Ovary (tissue), 9 donors: ENCODE results near the gene GAPT. TPM values are rescaled to one million over a fixed set of nuclear protein-coding genes. Genes with fewer than 3 reads are reported as not detected.

ENCODE experiments used
- DNase-seq, 5 donors: peaks; one replicate each; pipeline ENCODE4 v3.0.0-alpha.2; 2019 to 2020
- H3K27ac ChIP-seq, 2 donors: fragments of 200-600 bp; one replicate each; pipeline versions ENCODE4 v1.5.1 to v1.8.0; 2019 to 2022
- H3K27me3 ChIP-seq: fragments of 200-600 bp; one replicate; pipeline ENCODE4 v1.8.0; 2022
- H3K36me3 ChIP-seq: fragments of 200-600 bp; sonication (generic); one replicate; pipeline ENCODE4 v1.5.1; 2019
- H3K4me1 ChIP-seq: one replicate; pipeline ENCODE4 v1.8.1; 2013; ENCODE audit warnings: mild to moderate bottlenecking, moderate library complexity; ENCODE audit not compliant: insufficient read depth
- H3K4me3 ChIP-seq: fragments of 200-600 bp; sonication (generic); one replicate; pipeline ENCODE4 v1.5.1; 2017
- H3K9me3 ChIP-seq, 2 donors: fragments of 200-600 bp in 1 of 2; sonication (generic) in 1 of 2; one replicate each; pipeline versions ENCODE4 v1.5.1 to v1.8.1; 2013 to 2019; ENCODE audit warnings: mild to moderate bottlenecking in 1 of 2, moderate library complexity in 1 of 2
- EP300 ChIP-seq: sonication (generic); formaldehyde crosslinking; IDR thresholded peaks from one replicate; pipeline ENCODE4 v1.6.1; 2017; ENCODE audit warnings: antibody characterized with exemption
- POLR2A ChIP-seq: fragments of 450-650 bp; IDR thresholded peaks from one replicate; pipeline ENCODE4 v1.6.1; 2017; ENCODE audit warnings: antibody characterized with exemption, mild to moderate bottlenecking, moderate library complexity
- WGBS, 3 donors: extraction: QIAGEN DNeasy Blood & Tissue Kit in 1 of 3; methylation state at CpG; one replicate each; pipeline versions ENCODE4 v1.1.5 to v1.1.7; 2013 to 2017; 5-methylcytosine and 5-hydroxymethylcytosine counted together
- intact Hi-C, 4 donors: fragments of 100-400 bp; cut with DNase I; formaldehyde crosslinking; loops; one replicate each; pipeline versions ENCODE4 v1.11.0 to v1.15.1; 2022 to 2023
- polyA plus RNA-seq, 2 donors: library from polyadenylated mRNA; stranded (reverse); fragments of 200-250 nt in 1 of 2; fragments of 350-450 nt in 1 of 2; fragmentation: Illumina TruSeq in 1 of 2; extraction: RNeasy Lipid Tissue Mini Kit (QIAGEN cat#74804) in 1 of 2; gene quantifications; one replicate each; pipeline ENCODE4 v1.2.3, GENCODE V29; 2013 to 2014
- total RNA-seq, 7 donors: library from RNA; depleted of rRNA in 2 of 7; stranded (reverse); fragments of >200 nt in 2 of 7; fragmentation: NEBNext Ultra II Directional in 3 of 7; extraction: Animal tissue kit (Norgen Biotek cat#: 25700) in 3 of 7; gene quantifications; one replicate each; pipeline versions ENCODE4 v1.1.0 to v1.2.4, GENCODE V29; 2016 to 2023
- TF ChIP-seq, protein P1 (sequence below), 3 donors: fragments of 450-650 bp in 2 of 3; fragments of 200-600 bp in 1 of 3; IDR thresholded peaks; one replicate each; pipeline versions ENCODE4 v1.5.1 to v1.8.0; 2016 to 2022; ENCODE audit warnings: antibody characterized with exemption in 3 of 3, mild to moderate bottlenecking in 1 of 3
- donor health status: DM: no; HTN: no; CAD: no; lungs with moderate emphysema.
- donor health status: DM: no; HTN: no; CAD: no.
- donor health status: Bipolar disorder and iron deficiency.
- donor health status: DM: yes; HTN: yes; CAD: no.
- donor health status: DM: no; HTN: no; CAD: no.
- donor health status: DM: yes; HTN: yes; CAD: no.

The GAPT gene
- total and polyA plus RNA-seq, 9 donors, result 0.07 to 2.2 (median 0.50) TPM; not detected in 1

GRCh38 chr5:58453306-58453705 is 37.9 kb upstream of the GAPT start:
- Histone ChIP-seq H3K36me3 (no peaks in the 10 kb centered on the region), H3K27ac (no peak overlapping the region), H3K27me3 (no peaks in the 10 kb centered on the region), H3K4me3 (no peak overlapping the region), H3K4me1 (peaks cover 2% of the 10 kb centered on the region), H3K9me3 (no peaks in the 10 kb centered on the region)
- intact Hi-C loops, result no loop called here
- no peak for DNase-seq
- TF ChIP-seq, protein P1, sequence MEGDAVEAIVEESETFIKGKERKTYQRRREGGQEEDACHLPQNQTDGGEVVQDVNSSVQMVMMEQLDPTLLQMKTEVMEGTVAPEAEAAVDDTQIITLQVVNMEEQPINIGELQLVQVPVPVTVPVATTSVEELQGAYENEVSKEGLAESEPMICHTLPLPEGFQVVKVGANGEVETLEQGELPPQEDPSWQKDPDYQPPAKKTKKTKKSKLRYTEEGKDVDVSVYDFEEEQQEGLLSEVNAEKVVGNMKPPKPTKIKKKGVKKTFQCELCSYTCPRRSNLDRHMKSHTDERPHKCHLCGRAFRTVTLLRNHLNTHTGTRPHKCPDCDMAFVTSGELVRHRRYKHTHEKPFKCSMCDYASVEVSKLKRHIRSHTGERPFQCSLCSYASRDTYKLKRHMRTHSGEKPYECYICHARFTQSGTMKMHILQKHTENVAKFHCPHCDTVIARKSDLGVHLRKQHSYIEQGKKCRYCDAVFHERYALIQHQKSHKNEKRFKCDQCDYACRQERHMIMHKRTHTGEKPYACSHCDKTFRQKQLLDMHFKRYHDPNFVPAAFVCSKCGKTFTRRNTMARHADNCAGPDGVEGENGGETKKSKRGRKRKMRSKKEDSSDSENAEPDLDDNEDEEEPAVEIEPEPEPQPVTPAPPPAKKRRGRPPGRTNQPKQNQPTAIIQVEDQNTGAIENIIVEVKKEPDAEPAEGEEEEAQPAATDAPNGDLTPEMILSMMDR (IDR thresholded peaks at IDR 0.05), result no peak
- no peak for TF ChIP-seq POLR2A
- no peak for TF ChIP-seq EP300

- H3K4me1 ChIP-seq, result peaks cover 2% of the 10 kb centered on the region
- WGBS, 3 donors, result 83 to 97% (median 94%) methylated on average over 1 of the region's 1 CpG
- no peak overlapping the region for H3K4me3 ChIP-seq
- no peak for DNase-seq
- no peaks in the 10 kb centered on the region for H3K27me3 ChIP-seq
- intact Hi-C loops, result no loop called here
- H3K36me3 ChIP-seq, result no peaks in the 10 kb centered on the region
- no peak overlapping the region for H3K27ac ChIP-seq
- no peak for TF ChIP-seq POLR2A
- TF ChIP-seq, protein P1 (IDR thresholded peaks at IDR 0.05), result no peak
- no peak for TF ChIP-seq EP300
- no peaks in the 10 kb centered on the region for H3K9me3 ChIP-seq
Measured at GRCh38 chr5:58454025-58454424, 37.2 kb upstream of the GAPT start.

- 61 to 79% (median 75%) methylated on average over 5 of the region's 5 CpGs for WGBS, 3 donors
- Histone ChIP-seq H3K27me3 (no peaks in the 10 kb centered on the region), H3K9me3 (no peaks in the 10 kb centered on the region), H3K27ac (no peak overlapping the region), H3K4me1 (peaks cover 2% of the 10 kb centered on the region), H3K4me3 (no peak overlapping the region), H3K36me3 (no peaks in the 10 kb centered on the region)
- DNase-seq, result no peak
- intact Hi-C loops, result no loop called here
- TF ChIP-seq EP300, result no peak
- TF ChIP-seq, protein P1 (IDR thresholded peaks at IDR 0.05), result no peak
- no peak for TF ChIP-seq POLR2A
Measured at GRCh38 chr5:58455066-58455465, 36.2 kb upstream of the GAPT start.

DNA sequence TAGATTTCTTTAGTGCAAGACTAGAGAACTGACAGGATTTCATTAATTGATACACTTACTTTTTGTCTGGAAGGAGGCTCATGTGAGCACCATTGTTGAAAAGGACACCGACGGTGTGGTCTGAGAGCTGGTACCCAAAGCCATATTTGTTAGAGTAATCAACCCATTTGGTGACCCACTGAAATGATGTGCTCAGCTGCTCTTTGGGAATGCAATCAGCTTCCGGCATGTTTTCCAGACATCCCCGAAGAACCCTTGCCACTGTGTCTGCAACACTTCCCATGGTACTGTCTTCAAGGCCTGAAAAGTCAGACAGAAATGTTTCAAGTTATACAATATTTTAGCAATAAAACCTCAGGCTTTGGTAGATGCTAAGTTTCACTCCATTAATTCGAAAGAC is 35.8 kb upstream of the GAPT start:
- DNase-seq, result no peak
- Histone ChIP-seq H3K27ac (no peak overlapping the region), H3K4me3 (no peak overlapping the region), H3K27me3 (no peaks in the 10 kb centered on the region), H3K9me3 (no peaks in the 10 kb centered on the region), H3K4me1 (peaks cover 2% of the 10 kb centered on the region), H3K36me3 (no peaks in the 10 kb centered on the region)
- intact Hi-C loops, result no loop called here
- 69 to 88% (median 80%) methylated on average over 5 of the region's 5 CpGs for WGBS, 3 donors
- TF ChIP-seq POLR2A (no peak), EP300 (no peak)
- TF ChIP-seq, protein P1 (IDR thresholded peaks at IDR 0.05), result no peak

- no peak for TF ChIP-seq POLR2A
- Histone ChIP-seq H3K4me1 (peaks cover 2% of the 10 kb centered on the region), H3K36me3 (no peaks in the 10 kb centered on the region), H3K27me3 (no peaks in the 10 kb centered on the region), H3K27ac (no peak overlapping the region), H3K4me3 (no peak overlapping the region), H3K9me3 (no peaks in the 10 kb centered on the region)
- 51 to 69% (median 52%) methylated on average over 3 of the region's 3 CpGs for WGBS, 3 donors
- peak in 1 of 5 donors; percentile 21 for DNase-seq
- intact Hi-C loops, result no loop called here
Measured at GRCh38 chr5:58456026-58456425, 35.2 kb upstream of the GAPT start.
